ENCODE measurements around the gene STOML1.
A peak's percentile ranks its signal among the peaks of the same experiment; 100 is the strongest.

The STOML1 gene

DNA sequence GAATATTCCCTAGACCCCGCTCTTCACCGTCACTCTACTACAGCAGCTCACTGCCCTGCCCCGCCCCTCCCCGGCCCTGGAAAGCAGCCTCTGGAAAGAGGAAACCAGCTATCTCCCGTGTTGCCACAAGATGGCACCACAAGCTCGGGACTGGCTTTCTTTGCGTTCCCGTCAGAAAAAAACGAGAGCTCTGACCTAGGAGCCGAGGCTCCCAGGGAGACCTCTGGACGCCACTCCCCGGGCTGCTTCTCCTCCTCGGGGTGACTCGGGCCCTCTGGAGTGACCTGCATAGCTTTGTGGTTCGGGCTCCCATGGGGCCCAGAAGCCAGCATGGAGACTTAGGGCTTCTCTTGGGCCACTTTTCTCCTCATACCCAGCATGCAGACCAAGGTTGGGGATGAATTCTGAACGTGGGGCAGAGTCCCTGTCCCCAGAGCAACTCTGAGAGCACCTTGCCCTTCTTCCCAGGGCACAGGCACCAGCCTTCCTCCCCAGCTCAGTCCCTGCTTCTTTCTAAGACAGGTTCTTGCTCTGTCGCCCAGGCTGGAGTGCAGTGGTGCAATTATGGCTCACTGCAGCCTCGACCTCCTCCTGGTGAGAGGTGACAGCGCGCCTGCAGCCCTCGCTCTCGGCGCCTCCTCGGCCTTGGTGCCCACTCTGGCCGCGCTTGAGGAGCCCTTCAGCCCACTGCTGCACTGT lies 19.0 kb downstream of the STOML1 start:
- H3K4me3 ChIP-seq (IDR thresholded peaks at IDR 0.05; ENCODE audit: insufficient read depth, low read depth, low read length) = no peak overlapping the region
- H3K9ac ChIP-seq = peak overlapping the region; percentile 16; the same call in 1 of the 2 replicates
- peak overlapping the region; percentile 92 for H2AFZ ChIP-seq (ENCODE audit: low read depth)

DNA sequence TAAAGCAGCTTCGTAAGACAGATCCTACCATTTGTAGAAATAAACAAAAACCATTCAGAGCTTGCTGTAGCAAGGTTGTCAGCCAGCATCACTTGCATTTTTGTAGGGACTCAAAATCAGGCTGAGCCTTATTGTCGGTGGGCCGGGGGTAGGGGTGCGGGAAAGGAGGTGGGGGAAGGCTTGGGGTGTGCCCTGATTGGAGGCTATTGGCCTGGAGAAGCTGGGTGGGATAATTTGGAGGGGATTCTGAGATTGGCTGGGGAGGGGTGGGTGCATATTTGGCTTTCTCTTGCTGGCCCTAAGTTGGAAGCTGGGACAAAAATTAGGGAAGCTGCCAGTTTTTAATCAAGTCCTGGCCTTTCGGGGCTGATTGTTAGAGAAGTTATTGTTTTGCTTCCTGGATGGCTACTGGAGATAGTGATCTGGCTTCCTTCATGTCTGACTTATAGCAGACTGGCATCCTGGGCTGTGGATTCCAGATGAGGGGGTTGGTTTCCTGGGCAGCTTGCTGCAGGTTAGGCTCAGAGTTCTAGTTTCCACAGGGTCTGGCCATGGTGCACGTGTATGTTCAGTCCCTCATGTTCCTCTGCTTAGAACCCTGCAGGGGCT lies 22.8 kb downstream of the STOML1 start:
- H3K4me1 ChIP-seq (ENCODE audit: low read depth, poor library complexity, severe bottlenecking) = peaks cover 48% of the 10 kb centered on the region
- H3K4me3 ChIP-seq (IDR thresholded peaks at IDR 0.05; ENCODE audit: insufficient read depth, low read depth, low read length) = no peak overlapping the region
- no peak overlapping the region for H2AFZ ChIP-seq (ENCODE audit: low read depth)
- H4K20me1 ChIP-seq (ENCODE audit: insufficient read depth) = no peaks in the 10 kb centered on the region
- H3K9ac ChIP-seq = no peak overlapping the region
- TF ChIP-seq, protein P1, sequence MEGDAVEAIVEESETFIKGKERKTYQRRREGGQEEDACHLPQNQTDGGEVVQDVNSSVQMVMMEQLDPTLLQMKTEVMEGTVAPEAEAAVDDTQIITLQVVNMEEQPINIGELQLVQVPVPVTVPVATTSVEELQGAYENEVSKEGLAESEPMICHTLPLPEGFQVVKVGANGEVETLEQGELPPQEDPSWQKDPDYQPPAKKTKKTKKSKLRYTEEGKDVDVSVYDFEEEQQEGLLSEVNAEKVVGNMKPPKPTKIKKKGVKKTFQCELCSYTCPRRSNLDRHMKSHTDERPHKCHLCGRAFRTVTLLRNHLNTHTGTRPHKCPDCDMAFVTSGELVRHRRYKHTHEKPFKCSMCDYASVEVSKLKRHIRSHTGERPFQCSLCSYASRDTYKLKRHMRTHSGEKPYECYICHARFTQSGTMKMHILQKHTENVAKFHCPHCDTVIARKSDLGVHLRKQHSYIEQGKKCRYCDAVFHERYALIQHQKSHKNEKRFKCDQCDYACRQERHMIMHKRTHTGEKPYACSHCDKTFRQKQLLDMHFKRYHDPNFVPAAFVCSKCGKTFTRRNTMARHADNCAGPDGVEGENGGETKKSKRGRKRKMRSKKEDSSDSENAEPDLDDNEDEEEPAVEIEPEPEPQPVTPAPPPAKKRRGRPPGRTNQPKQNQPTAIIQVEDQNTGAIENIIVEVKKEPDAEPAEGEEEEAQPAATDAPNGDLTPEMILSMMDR (conservative IDR thresholded peaks at IDR 0.05; ENCODE audit: low read depth, low read length) = no peak
- no peaks in the 10 kb centered on the region for H3K27me3 ChIP-seq (ENCODE audit: insufficient read depth, low read depth)
- no peak overlapping the region for H3K4me2 ChIP-seq
- no peaks in the 10 kb centered on the region for H3K79me2 ChIP-seq (ENCODE audit: insufficient read depth, low read depth)
- no peak overlapping the region for H3K27ac ChIP-seq
- no peaks in the 10 kb centered on the region for H3K36me3 ChIP-seq (ENCODE audit: insufficient read depth)

More for the DNA sequence above, 19.0 kb downstream of the STOML1 start:
- H3K4me1 ChIP-seq (ENCODE audit: low read depth, poor library complexity, severe bottlenecking) = peaks cover 10% of the 10 kb centered on the region
- peak overlapping the region; percentile 46 for H3K4me2 ChIP-seq
- no peak overlapping the region for H3K27ac ChIP-seq
- H3K79me2 ChIP-seq (ENCODE audit: insufficient read depth, low read depth) = no peaks in the 10 kb centered on the region
- no peaks in the 10 kb centered on the region for H3K27me3 ChIP-seq (ENCODE audit: insufficient read depth, low read depth)
- no peaks in the 10 kb centered on the region for H4K20me1 ChIP-seq (ENCODE audit: insufficient read depth)
- TF ChIP-seq, protein P1 (conservative IDR thresholded peaks at IDR 0.05; ENCODE audit: low read depth, low read length) = peak; percentile 74
- no peaks in the 10 kb centered on the region for H3K36me3 ChIP-seq (ENCODE audit: insufficient read depth)

DNA sequence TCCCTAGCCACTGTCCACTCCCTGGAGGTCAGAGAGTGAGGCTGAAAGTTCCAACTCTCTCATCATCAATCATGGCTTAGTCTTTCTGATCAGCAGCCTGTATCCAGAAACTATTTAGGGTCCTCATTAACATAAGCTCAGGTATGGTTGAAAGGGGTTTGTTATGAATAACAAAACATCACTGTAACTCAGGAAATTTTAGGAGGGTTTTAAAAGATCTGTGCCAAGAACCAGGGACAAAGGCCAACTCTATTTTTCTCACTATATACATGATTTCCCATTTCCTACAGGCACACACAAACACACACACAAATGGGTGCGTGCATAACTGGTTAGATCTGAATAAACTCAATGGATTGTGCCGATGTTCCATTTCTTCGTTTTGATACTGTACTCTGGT lies 23.6 kb downstream of the STOML1 start:
- Histone ChIP-seq H3K27me3 (ENCODE audit: insufficient read depth, low read depth) (no peaks in the 10 kb centered on the region), H3K4me2 (no peak overlapping the region), H3K36me3 (ENCODE audit: insufficient read depth) (no peaks in the 10 kb centered on the region), H3K79me2 (ENCODE audit: insufficient read depth, low read depth) (no peaks in the 10 kb centered on the region), H3K27ac (no peak overlapping the region), H2AFZ (ENCODE audit: low read depth) (no peak overlapping the region), H3K4me3 (IDR thresholded peaks at IDR 0.05; ENCODE audit: insufficient read depth, low read depth, low read length) (no peak overlapping the region), H3K9ac (no peak overlapping the region), H4K20me1 (ENCODE audit: insufficient read depth) (no peaks in the 10 kb centered on the region), H3K4me1 (ENCODE audit: low read depth, poor library complexity, severe bottlenecking) (peaks cover 55% of the 10 kb centered on the region)
- TF ChIP-seq, protein P1 (conservative IDR thresholded peaks at IDR 0.05; ENCODE audit: low read depth, low read length) = no peak

DNA sequence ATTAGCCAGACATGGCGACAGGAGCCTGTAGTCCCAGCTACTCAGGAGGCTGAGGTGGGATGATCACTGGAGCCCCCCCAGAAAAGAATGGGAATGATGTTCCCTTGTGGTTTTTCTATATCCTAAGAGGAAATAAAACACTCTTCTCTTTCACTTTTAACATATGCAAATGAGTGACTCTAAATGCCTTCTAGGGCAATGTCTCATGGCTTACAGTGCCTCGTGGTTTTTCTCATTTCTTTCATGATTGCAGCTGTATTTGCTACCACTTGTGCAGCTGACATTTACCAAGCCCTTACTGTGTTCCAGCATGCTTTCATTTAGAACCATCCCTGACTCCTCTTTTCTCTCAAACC lies 26.4 kb downstream of the STOML1 start:
- H3K27ac ChIP-seq = peak overlapping the region; percentile 83
- H3K36me3 ChIP-seq (ENCODE audit: insufficient read depth) = no peaks in the 10 kb centered on the region
- TF ChIP-seq, protein P1 (conservative IDR thresholded peaks at IDR 0.05; ENCODE audit: low read depth, low read length) = no peak
- peak overlapping the region; percentile 66 for H3K9ac ChIP-seq
- H3K4me1 ChIP-seq (ENCODE audit: low read depth, poor library complexity, severe bottlenecking) = peaks cover 60% of the 10 kb centered on the region
- H4K20me1 ChIP-seq (ENCODE audit: insufficient read depth) = no peaks in the 10 kb centered on the region
- no peaks in the 10 kb centered on the region for H3K27me3 ChIP-seq (ENCODE audit: insufficient read depth, low read depth)
- peak overlapping the region; percentile 96; the same call in 1 of the 2 replicates for H2AFZ ChIP-seq (ENCODE audit: low read depth)
- no peaks in the 10 kb centered on the region for H3K79me2 ChIP-seq (ENCODE audit: insufficient read depth, low read depth)
- peak overlapping the region; percentile 83 for H3K4me2 ChIP-seq
- no peak overlapping the region for H3K4me3 ChIP-seq (IDR thresholded peaks at IDR 0.05; ENCODE audit: insufficient read depth, low read depth, low read length)
